SIG-M5 treated with dmso at 0.1 percent for 504 hours (cell line): ENCODE data around the gene ARSI.

ENCODE experiments used
- DNase-seq: peaks from one replicate; lab custom pipeline; 2025; ENCODE audit not compliant: unreplicated experiment; lab: John Stamatoyannopoulos, UW

ARSI gene

DNA sequence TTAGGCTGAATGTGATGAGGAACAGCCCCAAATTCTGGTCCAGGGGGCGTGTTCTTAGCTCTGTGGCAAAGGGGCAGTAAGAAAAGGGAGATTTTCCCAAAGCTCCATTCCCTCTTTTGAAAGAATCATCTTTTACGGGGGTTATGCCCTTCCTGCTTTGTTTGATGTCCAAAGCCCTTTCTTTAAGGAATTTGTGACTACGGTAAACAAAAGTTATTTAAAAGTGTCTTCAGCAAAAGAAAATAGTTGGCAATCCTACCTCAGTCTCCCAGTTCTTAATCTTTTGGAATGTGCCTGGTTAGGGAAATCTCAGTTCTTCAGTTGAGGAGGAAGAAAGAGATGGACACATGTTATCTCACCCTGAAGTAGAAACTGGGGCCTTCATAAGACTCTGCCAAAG is 24.4 kb upstream of the ARSI start:
- DNase-seq = no peak

- no peak for DNase-seq
These were observed 24.0 kb upstream of the ARSI start for GRCh38 chr5:150326707-150327106.

DNA sequence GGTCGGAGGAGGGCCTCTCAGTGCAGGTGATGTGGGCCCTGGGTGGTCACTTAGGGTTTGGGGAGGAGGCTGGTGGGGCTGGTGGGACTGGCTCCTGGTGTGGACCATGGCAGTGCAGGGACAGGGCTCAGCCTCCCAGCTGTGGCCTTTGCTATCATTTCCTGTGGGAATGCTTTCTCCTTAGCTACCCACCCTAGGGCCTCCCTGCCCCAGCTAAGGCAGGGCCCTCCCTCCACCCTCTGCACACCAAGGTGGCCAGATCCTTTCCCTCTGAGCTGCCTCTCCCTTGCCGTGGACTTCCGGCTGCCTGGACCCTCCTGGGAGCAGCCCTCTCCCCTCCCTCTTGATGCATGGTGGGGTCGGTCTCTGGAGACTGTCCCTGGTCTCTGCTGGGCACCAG is 22.7 kb upstream of the ARSI start:
- DNase-seq = no peak

GRCh38 chr5:150323819-150324218 is 21.1 kb upstream of the ARSI start:
- no peak for DNase-seq

DNA sequence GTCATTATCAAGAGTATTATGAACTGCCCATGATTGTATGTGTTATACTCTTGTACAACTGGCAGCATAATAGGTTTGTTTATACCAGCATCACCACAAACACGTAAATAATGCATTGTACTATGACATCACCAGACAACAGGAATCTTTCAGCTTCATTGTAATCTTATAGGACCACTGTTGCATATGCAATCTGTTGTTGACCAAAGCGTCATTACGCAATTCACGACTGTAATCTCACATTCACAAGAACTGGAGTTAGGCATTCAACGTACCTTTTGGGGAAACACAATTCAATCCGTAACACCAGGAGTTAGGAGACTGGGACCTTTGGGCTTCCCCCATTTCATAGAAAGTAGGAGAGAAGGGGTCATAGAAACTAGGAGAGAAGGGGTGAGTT is 20.4 kb upstream of the ARSI start:
- DNase-seq = no peak

DNA sequence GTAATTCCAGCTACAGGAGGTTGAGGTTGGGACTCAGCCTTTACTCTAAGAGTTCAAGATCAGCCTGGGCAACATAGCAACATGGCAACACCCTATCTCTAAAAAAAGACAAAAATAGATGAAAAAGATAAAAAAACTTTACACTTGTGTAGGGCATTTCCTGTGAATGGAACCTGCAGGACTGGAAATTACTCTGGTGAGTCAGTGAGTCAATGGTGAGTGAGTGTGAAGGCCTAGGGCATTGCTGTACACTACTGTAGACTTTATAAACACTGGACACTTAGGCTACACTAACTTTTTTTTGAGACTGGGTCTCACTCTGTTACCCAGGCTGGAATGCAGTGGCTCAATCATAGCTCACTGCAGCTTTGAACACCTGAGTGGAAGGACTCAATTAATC is 19.5 kb upstream of the ARSI start:
- DNase-seq = peak; percentile 26

DNA sequence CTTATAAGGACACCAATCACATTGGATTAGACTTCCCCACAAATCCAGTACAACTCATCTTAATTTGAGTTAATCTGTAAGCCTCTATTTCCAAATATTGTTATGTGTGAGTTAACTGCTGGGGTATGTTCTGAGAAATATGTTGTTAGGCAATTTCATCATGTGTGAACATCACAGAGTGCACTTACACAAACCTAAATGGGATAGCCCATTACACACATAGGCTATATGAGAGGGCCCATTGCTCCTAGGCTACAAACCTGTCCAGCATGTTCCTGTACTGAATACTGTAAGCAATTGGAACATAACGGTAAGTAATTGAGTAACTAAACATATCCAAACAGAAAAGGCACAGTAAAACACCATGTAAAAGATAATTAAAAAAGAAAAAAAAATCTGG is 19.1 kb upstream of the ARSI start:
- no peak for DNase-seq

DNA sequence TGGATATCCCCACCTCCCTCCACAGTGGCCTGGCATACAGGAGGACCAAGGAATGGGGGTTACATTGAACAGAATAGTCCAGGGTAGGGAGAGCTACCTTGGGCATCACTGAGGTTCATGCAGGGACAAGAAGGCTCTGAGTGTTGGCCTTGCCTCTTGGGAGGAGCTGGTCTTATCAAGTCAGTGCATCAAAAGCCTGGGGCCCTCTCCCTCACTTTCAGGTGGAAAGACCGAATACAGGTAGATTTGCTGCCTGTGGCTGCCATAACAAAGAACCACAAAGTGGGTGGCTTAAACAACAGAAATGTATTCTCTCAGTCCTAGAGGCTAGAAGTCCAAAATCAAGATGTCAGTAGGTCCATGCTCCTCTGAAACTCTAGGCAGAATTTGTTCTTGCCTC is 18.5 kb upstream of the ARSI start:
- no peak for DNase-seq

DNA sequence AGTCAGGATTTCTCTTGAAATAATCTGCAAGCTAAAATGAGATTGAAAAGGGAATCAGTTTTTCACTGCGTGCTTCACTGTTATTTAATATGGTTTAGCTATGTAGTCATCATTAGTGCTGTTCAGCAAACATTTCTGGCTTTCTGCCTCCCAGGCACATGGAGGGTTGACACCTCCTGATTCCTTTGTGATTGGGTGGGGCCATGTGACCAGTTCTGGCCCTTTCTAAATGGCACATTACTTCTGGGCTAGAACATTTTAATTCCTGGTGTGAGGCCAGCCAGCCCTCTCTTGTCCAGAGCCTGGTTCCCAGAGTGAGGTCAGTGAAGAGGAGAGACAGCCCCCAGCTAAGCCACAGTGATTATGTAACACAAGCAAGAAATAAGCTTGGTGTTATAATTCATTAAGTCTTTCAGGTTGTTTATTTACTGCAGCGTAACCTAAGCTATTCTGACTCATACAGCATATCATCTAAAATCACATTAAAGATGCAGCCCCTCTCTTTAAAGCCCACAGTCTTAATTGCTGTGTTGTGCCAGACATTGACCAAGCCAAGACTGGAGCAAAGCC is 17.4 kb upstream of the ARSI start:
- no peak for DNase-seq

DNA sequence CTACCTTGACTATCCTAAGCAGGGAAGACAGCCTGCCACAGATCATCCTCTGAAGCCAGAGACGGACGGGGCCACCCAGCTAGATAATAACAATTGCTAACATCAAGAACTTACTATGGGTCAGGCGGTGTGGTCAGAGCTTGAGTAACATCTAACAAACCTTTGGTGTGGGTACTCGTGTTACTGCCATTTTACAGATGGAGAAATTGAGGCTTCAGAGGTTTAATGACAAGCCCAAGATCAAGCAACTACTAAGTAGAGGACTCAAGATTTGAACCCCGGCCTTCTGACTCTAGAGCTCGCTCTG is 16.7 kb upstream of the ARSI start:
- no peak for DNase-seq

DNA sequence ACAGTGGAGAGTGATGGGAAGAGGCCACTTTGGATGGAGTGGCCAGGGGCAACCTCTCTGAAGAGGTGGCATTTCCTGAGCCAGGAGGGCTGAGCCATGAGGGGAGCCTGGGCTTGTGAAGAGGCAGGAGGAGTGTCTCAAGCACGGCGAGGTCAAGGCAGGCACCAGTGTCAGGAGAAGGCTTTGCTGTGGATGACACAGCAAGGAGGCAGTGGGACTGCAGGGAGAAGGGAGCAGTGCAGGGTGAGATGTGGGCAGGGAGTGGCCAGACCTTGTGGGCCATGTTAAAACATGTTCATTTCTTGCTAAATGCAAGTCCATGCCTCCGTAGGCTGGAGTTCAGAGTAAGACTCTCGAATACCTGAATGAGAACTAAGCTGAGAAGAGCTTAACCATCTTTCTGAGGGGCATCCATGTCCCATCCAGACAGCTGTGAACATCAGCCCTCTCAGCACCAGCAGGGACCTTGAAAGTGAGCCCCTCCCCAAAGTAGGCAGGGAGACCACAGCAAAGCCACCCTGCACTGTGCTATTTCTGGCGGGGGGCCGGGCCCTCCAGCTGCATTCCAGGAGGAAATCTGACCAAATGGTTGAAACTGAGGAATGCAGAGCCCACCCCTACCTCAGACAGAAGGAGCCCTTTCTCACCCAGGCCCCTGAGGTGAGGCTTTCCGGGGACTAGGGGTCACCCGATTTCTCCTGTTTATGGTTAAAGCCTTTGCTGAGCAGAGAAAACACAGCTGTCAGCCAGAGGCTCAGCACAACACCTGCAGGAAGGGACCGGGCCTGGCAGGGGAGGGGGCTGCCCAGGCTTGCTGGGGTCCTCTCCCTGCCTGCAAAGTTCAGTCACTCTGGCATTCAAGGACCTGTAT is 16.1 kb upstream of the ARSI start:
- DNase-seq = no peak

GRCh38 chr5:150317048-150318003 is 14.6 kb upstream of the ARSI start:
- DNase-seq = no peak

GRCh38 chr5:150316320-150316719 is 13.6 kb upstream of the ARSI start:
- no peak for DNase-seq

DNA sequence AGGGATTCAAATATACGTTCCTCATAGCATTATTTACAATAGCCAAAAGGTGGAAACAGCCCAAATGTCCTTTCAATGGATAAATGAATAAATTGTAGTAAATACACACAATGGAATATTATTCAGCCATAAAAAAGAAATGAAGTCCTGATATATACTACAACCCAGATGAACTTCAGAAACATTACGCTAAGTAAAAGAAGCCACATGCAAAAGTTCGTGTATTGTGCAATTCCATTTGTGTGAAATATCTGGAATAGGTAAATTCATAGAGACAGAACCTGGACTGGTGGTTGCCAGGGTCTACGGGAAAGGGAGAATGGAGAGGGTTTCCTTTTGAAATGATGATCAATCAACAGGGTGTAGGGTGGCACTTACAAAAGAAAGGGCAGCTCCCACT is 12.5 kb upstream of the ARSI start:
- DNase-seq = no peak

- DNase-seq = no peak
These were observed 11.4 kb upstream of the ARSI start for GRCh38 chr5:150313921-150314716.

DNA sequence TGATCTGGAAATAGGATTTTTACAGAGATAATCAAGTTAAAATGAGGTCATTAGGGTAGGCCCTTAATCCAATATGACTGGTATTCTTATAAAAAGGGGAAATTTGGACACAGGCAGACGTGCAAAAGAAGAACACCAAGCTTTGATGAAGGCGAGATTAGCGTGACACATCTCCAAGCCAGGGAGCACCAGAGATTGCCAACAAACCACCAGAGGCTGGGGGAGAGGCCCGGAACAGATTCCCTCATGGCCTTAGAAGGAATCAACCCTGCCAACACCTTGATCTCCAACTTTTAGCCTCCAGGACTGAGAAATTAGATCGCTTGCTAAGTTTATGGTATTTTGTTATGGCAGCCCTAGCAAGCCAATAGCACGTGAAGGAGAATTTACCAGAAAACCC is 10.8 kb upstream of the ARSI start:
- no peak for DNase-seq

DNA sequence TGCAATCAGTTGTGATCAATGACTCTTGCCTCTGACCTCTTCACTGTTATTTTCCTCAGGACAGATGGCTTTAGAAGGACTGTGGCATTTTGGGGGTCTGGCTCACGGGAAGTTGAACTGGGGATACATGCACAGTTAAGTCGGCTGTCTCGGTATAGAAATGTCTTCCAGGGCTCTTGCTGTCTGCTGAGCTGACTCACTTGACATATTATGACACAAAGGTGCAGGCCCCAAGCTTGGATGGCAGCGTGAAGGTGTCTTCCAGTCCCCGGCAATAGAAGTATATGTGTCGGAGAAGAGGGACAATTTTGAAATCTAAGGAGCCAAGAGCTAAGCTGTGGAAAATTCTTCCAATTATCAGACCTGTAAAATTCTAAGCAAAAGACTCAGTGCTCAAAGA is 9.8 kb upstream of the ARSI start:
- DNase-seq = no peak

- no peak for DNase-seq
These were observed 8.4 kb upstream of the ARSI start for GRCh38 chr5:150311015-150311692.

GRCh38 chr5:150310246-150310645 is 7.5 kb upstream of the ARSI start:
- no peak for DNase-seq

- DNase-seq = no peak
These were observed 7.2 kb upstream of the ARSI start for GRCh38 chr5:150309886-150310239.
